Mesenchymal stem cell (in vitro differentiated cells and primary cell): Measurements from ENCODE around the gene KDELR3.
A peak's percentile ranks its signal among the peaks of the same experiment; 100 is the strongest.

Source experiments
- DNase-seq: peaks from one replicate; pipeline ENCODE4 v3.0.0-alpha.2; 2013
- H2AFZ ChIP-seq: one replicate; pipeline ENCODE4 v1.6.1; 2013; ENCODE audit warnings: low read depth, mild to moderate bottlenecking, control low read depth, inconsistent platforms, low read length, moderate library complexity
- H2AK5ac ChIP-seq: 2 replicates; pipeline ENCODE4 v1.6.1; 2013; ENCODE audit warnings: low read length, moderate library complexity, mild to moderate bottlenecking, inconsistent platforms; ENCODE audit not compliant: severe bottlenecking
- H2BK120ac ChIP-seq: one replicate; pipeline ENCODE4 v1.6.1; 2013; ENCODE audit warnings: low read depth, mild to moderate bottlenecking, inconsistent platforms, low read length, moderate library complexity
- H2BK12ac ChIP-seq, 2 experiments: one replicate each; pipeline ENCODE4 v1.6.1; 2013; ENCODE audit warnings: inconsistent platforms in 2 of 2, low read length in 2 of 2, mild to moderate bottlenecking in 2 of 2, moderate library complexity in 2 of 2, control low read depth in 1 of 2
- H2BK15ac ChIP-seq: one replicate; pipeline ENCODE4 v1.6.1; 2013; ENCODE audit warnings: mild to moderate bottlenecking, low read depth, inconsistent platforms; ENCODE audit not compliant: poor library complexity, severe bottlenecking
- H2BK5ac ChIP-seq: 2 replicates; pipeline ENCODE4 v1.6.1; 2013; ENCODE audit warnings: low read depth, mild to moderate bottlenecking, low read length, control low read depth, inconsistent platforms; ENCODE audit not compliant: poor library complexity, severe bottlenecking
- H3K14ac ChIP-seq, 2 experiments: one replicate each; pipeline ENCODE4 v1.6.1; 2013; ENCODE audit warnings: inconsistent platforms in 2 of 2, low read length in 2 of 2, control low read depth in 1 of 2, mild to moderate bottlenecking in 1 of 2, moderate library complexity in 1 of 2
- H3K18ac ChIP-seq, 2 experiments: one replicate each; pipeline ENCODE4 v1.6.1; 2013; ENCODE audit warnings: inconsistent platforms in 2 of 2, low read length in 2 of 2, control low read depth in 1 of 2, low read depth in 1 of 2, mild to moderate bottlenecking in 1 of 2
- H3K23ac ChIP-seq, 2 experiments: one replicate each; pipeline ENCODE4 v1.6.1; 2013; ENCODE audit warnings: inconsistent platforms in 2 of 2, low read length in 2 of 2, mild to moderate bottlenecking in 2 of 2, moderate library complexity in 2 of 2, control low read depth in 1 of 2
- H3K27ac ChIP-seq: 2 replicates; pipeline ENCODE4 v1.5.1; 2013; ENCODE audit warnings: mild to moderate bottlenecking, moderate library complexity, low read length, control low read depth, inconsistent platforms; ENCODE audit not compliant: poor library complexity, severe bottlenecking
- H3K27me3 ChIP-seq, 2 experiments: 2 replicates each; pipeline versions ENCODE4 v1.6.1 to v1.7.0; 2013; ENCODE audit warnings: low read length in 2 of 2, mild to moderate bottlenecking in 2 of 2, moderate library complexity in 2 of 2, control low read depth in 1 of 2, inconsistent platforms in 1 of 2; ENCODE audit not compliant: control insufficient read depth in 1 of 2, insufficient read depth in 1 of 2
- H3K36me3 ChIP-seq, 2 experiments: 2 replicates each; pipeline versions ENCODE4 v1.6.1 to v1.7.0; 2013; ENCODE audit warnings: low read length in 2 of 2, control low read depth in 1 of 2, inconsistent platforms in 1 of 2, low read depth in 1 of 2, mild to moderate bottlenecking in 1 of 2; ENCODE audit not compliant: insufficient read depth in 2 of 2, control insufficient read depth in 1 of 2
- H3K4ac ChIP-seq, 2 experiments: one replicate each; pipeline ENCODE4 v1.6.1; 2013; ENCODE audit warnings: inconsistent platforms in 2 of 2, low read length in 2 of 2, mild to moderate bottlenecking in 2 of 2, moderate library complexity in 2 of 2, control low read depth in 1 of 2, low read depth in 1 of 2
- H3K4me1 ChIP-seq: 2 replicates; pipeline ENCODE4 v1.6.1; 2013; ENCODE audit warnings: low read depth, low read length, control low read depth; ENCODE audit not compliant: control insufficient read depth, insufficient read depth
- H3K4me2 ChIP-seq: 2 replicates; pipeline ENCODE4 v1.6.1; 2013; ENCODE audit warnings: low read length, mild to moderate bottlenecking, inconsistent platforms; ENCODE audit not compliant: poor library complexity, severe bottlenecking
- H3K4me3 ChIP-seq, 2 experiments: 2 replicates each; pipeline versions ENCODE4 v1.5.1 to v1.7.0; 2013; ENCODE audit warnings: low read length in 2 of 2, mild to moderate bottlenecking in 2 of 2, control low read depth in 1 of 2, low read depth in 1 of 2; ENCODE audit not compliant: insufficient read depth in 1 of 2
- H3K79me1 ChIP-seq: replicated peaks from 2 replicates; pipeline ENCODE4 v1.6.1; 2013; ENCODE audit warnings: mild to moderate bottlenecking, control low read depth, low read length, inconsistent platforms; ENCODE audit not compliant: poor library complexity, severe bottlenecking
- H3K9ac ChIP-seq: 2 replicates; pipeline ENCODE4 v1.7.0; 2013; ENCODE audit warnings: mild to moderate bottlenecking, low read length, moderate library complexity
- H3K9me3 ChIP-seq: 2 replicates; pipeline ENCODE4 v1.7.0; 2013; ENCODE audit warnings: mild to moderate bottlenecking, low read length; ENCODE audit not compliant: control insufficient read depth
- H4K8ac ChIP-seq: one replicate; pipeline ENCODE4 v1.6.1; 2013; ENCODE audit warnings: inconsistent platforms, mild to moderate bottlenecking, low read length, moderate library complexity
- H4K91ac ChIP-seq: one replicate; pipeline ENCODE4 v1.6.1; 2013; ENCODE audit warnings: mild to moderate bottlenecking, low read length, inconsistent platforms
- WGBS: methylation state at CpG from one replicate; pipeline ENCODE4 v1.1.7; 2013; ENCODE audit warnings: mixed read lengths; 5-methylcytosine and 5-hydroxymethylcytosine counted together

KDELR3 gene

GRCh38 chr22:38481162-38481870 is 13.4 kb downstream of the KDELR3 start:
- Histone ChIP-seq H2BK5ac (no peak overlapping the region), H3K4me1 (peaks cover 7% of the 10 kb centered on the region), H3K79me1 (peaks cover 9% of the 10 kb centered on the region), H3K9ac (peak overlapping the region; percentile 9), H3K4ac (no peak overlapping the region), H2BK12ac (no peak overlapping the region), H3K9me3 (no peaks in the 10 kb centered on the region), H3K4me3 (no peak overlapping the region), H4K91ac (no peak overlapping the region), H2BK15ac (no peak overlapping the region), H3K18ac (no peak overlapping the region), H3K27me3 (no peaks in the 10 kb centered on the region), H2BK120ac (no peak overlapping the region), H2AK5ac (no peak overlapping the region), H2AFZ (no peak overlapping the region), H3K36me3 (peaks cover 15 to 81% of the 10 kb centered on the region in 2 experiments), H3K23ac (no peak overlapping the region), H3K27ac (peak overlapping the region; percentile 35), H3K14ac (no peak overlapping the region), H4K8ac (no peak overlapping the region), H3K4me2 (no peak overlapping the region)
- DNase-seq = no peak
- 95% methylated on average over 3 of the region's 3 CpGs for WGBS

- Histone ChIP-seq H2BK12ac (no peak overlapping the region), H3K4me2 (no peak overlapping the region), H4K91ac (no peak overlapping the region), H3K4me1 (peaks cover 7% of the 10 kb centered on the region), H2AFZ (no peak overlapping the region), H3K23ac (no peak overlapping the region), H3K27ac (no peak overlapping the region), H2BK5ac (no peak overlapping the region), H2BK120ac (no peak overlapping the region), H3K18ac (no peak overlapping the region), H3K27me3 (no peaks in the 10 kb centered on the region), H2AK5ac (no peak overlapping the region), H3K36me3 (peaks cover 18 to 87% of the 10 kb centered on the region in 2 experiments), H3K9me3 (no peaks in the 10 kb centered on the region), H3K4ac (no peak overlapping the region), H2BK15ac (no peak overlapping the region), H3K4me3 (no peak overlapping the region), H3K79me1 (peaks cover 9% of the 10 kb centered on the region), H3K14ac (no peak overlapping the region), H3K9ac (no peak overlapping the region), H4K8ac (no peak overlapping the region)
- WGBS = 87% methylated on average over 8 of the region's 8 CpGs
- no peak for DNase-seq
These were observed 14.0 kb downstream of the KDELR3 start for GRCh38 chr22:38481871-38482332.

GRCh38 chr22:38482662-38483308 is 14.9 kb downstream of the KDELR3 start:
- 97% methylated on average over 5 of the region's 6 CpGs for WGBS
- H3K27me3 ChIP-seq = no peaks in the 10 kb centered on the region
- no peak overlapping the region for H4K8ac ChIP-seq
- no peak overlapping the region for H3K4me2 ChIP-seq
- H2AK5ac ChIP-seq = no peak overlapping the region
- no peak for DNase-seq
- peaks cover 26 to 90% of the 10 kb centered on the region in 2 experiments for H3K36me3 ChIP-seq
- H3K14ac ChIP-seq = no peak overlapping the region
- H2BK120ac ChIP-seq = no peak overlapping the region
- no peak overlapping the region for H2BK5ac ChIP-seq
- no peak overlapping the region for H4K91ac ChIP-seq
- no peak overlapping the region for H3K18ac ChIP-seq
- no peak overlapping the region for H3K27ac ChIP-seq
- no peak overlapping the region for H2AFZ ChIP-seq
- H3K4me1 ChIP-seq = peaks cover 5% of the 10 kb centered on the region
- no peak overlapping the region for H2BK12ac ChIP-seq
- H3K23ac ChIP-seq = no peak overlapping the region
- no peak overlapping the region for H2BK15ac ChIP-seq
- no peak overlapping the region for H3K4me3 ChIP-seq
- peaks cover 8% of the 10 kb centered on the region for H3K79me1 ChIP-seq
- H3K9me3 ChIP-seq = no peaks in the 10 kb centered on the region
- no peak overlapping the region for H3K9ac ChIP-seq
- H3K4ac ChIP-seq = no peak overlapping the region

- Histone ChIP-seq H3K4me2 (no peak overlapping the region), H3K4me3 (no peak overlapping the region), H3K27me3 (no peaks in the 10 kb centered on the region), H4K91ac (no peak overlapping the region), H2AFZ (no peak overlapping the region), H3K79me1 (peaks cover 8% of the 10 kb centered on the region), H3K14ac (no peak overlapping the region), H3K4ac (no peak overlapping the region), H3K4me1 (peaks cover 3% of the 10 kb centered on the region), H2BK12ac (no peak overlapping the region), H2BK120ac (no peak overlapping the region), H3K23ac (no peak overlapping the region), H2BK5ac (no peak overlapping the region), H2AK5ac (no peak overlapping the region), H3K9ac (no peak overlapping the region), H4K8ac (no peak overlapping the region), H3K27ac (no peak overlapping the region), H3K36me3 (peaks cover 31 to 96% of the 10 kb centered on the region in 2 experiments), H2BK15ac (no peak overlapping the region), H3K18ac (no peak overlapping the region), H3K9me3 (no peaks in the 10 kb centered on the region)
- DNase-seq = no peak
- WGBS = 88% methylated on average over 1 of the region's 1 CpG
These were observed 16.3 kb downstream of the KDELR3 start for GRCh38 chr22:38484244-38484643.
